ENCODE measurements around the gene PEX14.

PEX14 gene

GRCh38 chr1:10557714-10558113 is 83.0 kb downstream of the PEX14 start:
- H3K79me2 ChIP-seq: no peaks in the 10 kb centered on the region
- H2AFZ ChIP-seq: no peak overlapping the region
- H3K36me3 ChIP-seq (ENCODE audit: control insufficient read depth, insufficient read depth, low read length): no peaks in the 10 kb centered on the region
- no peak for TF ChIP-seq CTCF (IDR thresholded peaks at IDR 0.05)
- H3K9me3 ChIP-seq (ENCODE audit: control insufficient read depth, low read length): no peaks in the 10 kb centered on the region
- H3K9ac ChIP-seq: no peak overlapping the region
- no peak overlapping the region for H3K27ac ChIP-seq
- H3K4me3 ChIP-seq (ENCODE audit: low read depth, low read length): no peak overlapping the region
- H3K4me1 ChIP-seq: no peaks in the 10 kb centered on the region
- H3K27me3 ChIP-seq (ENCODE audit: control insufficient read depth, insufficient read depth, low read length): no peaks in the 10 kb centered on the region
- no peak overlapping the region for H3K4me2 ChIP-seq (ENCODE audit: low read length)

- H3K27ac ChIP-seq: no peak overlapping the region
- no peak overlapping the region for H3K9ac ChIP-seq
- H3K9me3 ChIP-seq (ENCODE audit: control insufficient read depth, low read length): no peaks in the 10 kb centered on the region
- no peak overlapping the region for H3K4me2 ChIP-seq (ENCODE audit: low read length)
- H3K79me2 ChIP-seq: no peaks in the 10 kb centered on the region
- TF ChIP-seq CTCF (IDR thresholded peaks at IDR 0.05): no peak
- no peaks in the 10 kb centered on the region for H3K4me1 ChIP-seq
- no peak overlapping the region for H2AFZ ChIP-seq
- H3K36me3 ChIP-seq (ENCODE audit: control insufficient read depth, insufficient read depth, low read length): no peaks in the 10 kb centered on the region
- no peaks in the 10 kb centered on the region for H3K27me3 ChIP-seq (ENCODE audit: control insufficient read depth, insufficient read depth, low read length)
- no peak overlapping the region for H3K4me3 ChIP-seq (ENCODE audit: low read depth, low read length)
Measured at GRCh38 chr1:10559386-10559785, 84.6 kb downstream of the PEX14 start.

GRCh38 chr1:10561497-10561896 is 86.7 kb downstream of the PEX14 start:
- Histone ChIP-seq H3K4me3 (ENCODE audit: low read depth, low read length) (no peak overlapping the region), H3K4me2 (ENCODE audit: low read length) (no peak overlapping the region)
- no peak for TF ChIP-seq CTCF (IDR thresholded peaks at IDR 0.05)

GRCh38 chr1:10561955-10562354 is 87.2 kb downstream of the PEX14 start:
- no peak overlapping the region for H3K9ac ChIP-seq
- no peaks in the 10 kb centered on the region for H3K27me3 ChIP-seq (ENCODE audit: control insufficient read depth, insufficient read depth, low read length)
- TF ChIP-seq CTCF (IDR thresholded peaks at IDR 0.05): no peak
- H3K36me3 ChIP-seq (ENCODE audit: control insufficient read depth, insufficient read depth, low read length): no peaks in the 10 kb centered on the region
- H2AFZ ChIP-seq: no peak overlapping the region
- no peaks in the 10 kb centered on the region for H3K79me2 ChIP-seq
- H3K4me3 ChIP-seq (ENCODE audit: low read depth, low read length): no peak overlapping the region
- no peaks in the 10 kb centered on the region for H3K4me1 ChIP-seq
- no peak overlapping the region for H3K4me2 ChIP-seq (ENCODE audit: low read length)
- no peaks in the 10 kb centered on the region for H3K9me3 ChIP-seq (ENCODE audit: control insufficient read depth, low read length)
- H3K27ac ChIP-seq: no peak overlapping the region

More at GRCh38 chr1:10561497-10561896, 86.7 kb downstream of the PEX14 start:
- no peak overlapping the region for H2AFZ ChIP-seq
- H3K9me3 ChIP-seq (ENCODE audit: control insufficient read depth, low read length): no peaks in the 10 kb centered on the region
- H3K4me1 ChIP-seq: no peaks in the 10 kb centered on the region
- no peak overlapping the region for H3K27ac ChIP-seq
- H3K79me2 ChIP-seq: no peaks in the 10 kb centered on the region
- H3K27me3 ChIP-seq (ENCODE audit: control insufficient read depth, insufficient read depth, low read length): no peaks in the 10 kb centered on the region
- H3K36me3 ChIP-seq (ENCODE audit: control insufficient read depth, insufficient read depth, low read length): no peaks in the 10 kb centered on the region
- no peak overlapping the region for H3K9ac ChIP-seq

- Histone ChIP-seq H3K9me3 (ENCODE audit: control insufficient read depth, low read length) (no peaks in the 10 kb centered on the region), H3K27ac (no peak overlapping the region), H3K36me3 (ENCODE audit: control insufficient read depth, insufficient read depth, low read length) (no peaks in the 10 kb centered on the region), H3K79me2 (no peaks in the 10 kb centered on the region), H3K27me3 (ENCODE audit: control insufficient read depth, insufficient read depth, low read length) (no peaks in the 10 kb centered on the region), H3K4me2 (ENCODE audit: low read length) (no peak overlapping the region), H2AFZ (no peak overlapping the region), H3K4me3 (ENCODE audit: low read depth, low read length) (no peak overlapping the region), H3K9ac (no peak overlapping the region), H3K4me1 (no peaks in the 10 kb centered on the region)
- no peak for TF ChIP-seq CTCF (IDR thresholded peaks at IDR 0.05)
Measured at GRCh38 chr1:10564063-10564462, 89.3 kb downstream of the PEX14 start.
